ENCODE results near the gene SLC9B2.
A peak's percentile ranks its signal among the peaks of the same experiment; 100 is the strongest.

Gene SLC9B2

DNA sequence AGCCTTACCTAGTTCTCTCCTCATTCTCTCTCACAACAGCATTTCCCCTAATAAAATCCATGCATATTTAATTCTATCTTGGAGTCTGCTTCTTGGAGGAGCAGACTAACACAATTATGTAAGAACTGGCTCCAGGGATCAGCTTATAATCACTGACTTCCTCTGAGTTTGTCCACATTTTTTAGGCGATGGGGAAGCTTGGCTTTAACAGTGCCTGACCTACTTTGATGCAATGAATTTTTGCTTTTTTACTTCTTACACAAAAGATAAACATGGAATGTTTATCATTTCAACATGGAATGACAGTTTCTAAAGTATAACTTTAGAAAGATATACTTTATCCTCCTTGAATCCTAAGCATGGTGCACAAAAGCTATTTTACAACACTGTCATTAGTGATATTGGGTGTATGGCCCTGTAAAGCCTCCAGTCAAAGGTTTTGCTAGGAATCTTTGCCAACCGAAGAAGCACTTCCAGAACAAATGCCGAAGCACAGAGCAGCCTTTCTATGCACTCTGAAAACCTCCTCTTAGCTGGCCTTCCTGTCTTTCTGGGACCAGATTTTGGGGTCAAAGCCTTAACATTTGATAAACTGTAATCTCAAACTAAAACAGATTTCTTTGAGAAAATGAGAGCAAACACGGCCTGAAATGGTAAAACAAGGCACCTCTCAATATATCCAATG, 22.3 kb upstream of the SLC9B2 start:
- H3K36me3 ChIP-seq: no peaks in the 10 kb centered on the region
- H3K4me3 ChIP-seq (ENCODE audit: low read depth, low read length): peak overlapping the region; percentile 46
- H3K27me3 ChIP-seq (ENCODE audit: insufficient read depth, low read depth, severe bottlenecking): no peaks in the 10 kb centered on the region
- H3K27ac ChIP-seq: no peak overlapping the region; the same call in 1 of the 2 replicates
- TF ChIP-seq, protein P1, sequence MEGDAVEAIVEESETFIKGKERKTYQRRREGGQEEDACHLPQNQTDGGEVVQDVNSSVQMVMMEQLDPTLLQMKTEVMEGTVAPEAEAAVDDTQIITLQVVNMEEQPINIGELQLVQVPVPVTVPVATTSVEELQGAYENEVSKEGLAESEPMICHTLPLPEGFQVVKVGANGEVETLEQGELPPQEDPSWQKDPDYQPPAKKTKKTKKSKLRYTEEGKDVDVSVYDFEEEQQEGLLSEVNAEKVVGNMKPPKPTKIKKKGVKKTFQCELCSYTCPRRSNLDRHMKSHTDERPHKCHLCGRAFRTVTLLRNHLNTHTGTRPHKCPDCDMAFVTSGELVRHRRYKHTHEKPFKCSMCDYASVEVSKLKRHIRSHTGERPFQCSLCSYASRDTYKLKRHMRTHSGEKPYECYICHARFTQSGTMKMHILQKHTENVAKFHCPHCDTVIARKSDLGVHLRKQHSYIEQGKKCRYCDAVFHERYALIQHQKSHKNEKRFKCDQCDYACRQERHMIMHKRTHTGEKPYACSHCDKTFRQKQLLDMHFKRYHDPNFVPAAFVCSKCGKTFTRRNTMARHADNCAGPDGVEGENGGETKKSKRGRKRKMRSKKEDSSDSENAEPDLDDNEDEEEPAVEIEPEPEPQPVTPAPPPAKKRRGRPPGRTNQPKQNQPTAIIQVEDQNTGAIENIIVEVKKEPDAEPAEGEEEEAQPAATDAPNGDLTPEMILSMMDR (IDR thresholded peaks at IDR 0.05; ENCODE audit: low read depth, low read length): no peak
- H3K9me3 ChIP-seq (ENCODE audit: severe bottlenecking): no peaks in the 10 kb centered on the region
- no peak for DNase-seq

DNA sequence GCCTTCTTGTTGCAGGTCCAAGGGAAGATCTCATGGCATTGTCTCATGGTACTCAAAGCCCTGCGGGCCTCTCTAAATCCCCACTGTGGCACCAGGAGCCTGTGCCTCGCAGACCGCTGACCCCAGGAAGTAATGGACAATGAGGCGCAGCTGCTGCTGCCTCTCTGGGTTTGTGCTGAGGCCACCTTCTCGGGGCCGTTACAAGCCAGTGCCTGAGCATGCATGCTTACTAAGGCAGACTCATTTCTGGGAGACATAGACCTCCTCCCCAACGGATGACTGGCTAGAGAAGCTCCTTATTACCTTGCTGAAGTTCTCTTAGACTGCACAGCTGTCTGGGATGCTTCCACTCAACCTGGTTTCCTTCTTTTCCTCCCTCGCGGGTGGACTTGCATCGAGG, 21.8 kb upstream of the SLC9B2 start:
- Histone ChIP-seq H3K27ac (no peak overlapping the region), H3K4me3 (ENCODE audit: low read depth, low read length) (no peak overlapping the region)
- TF ChIP-seq, protein P1 (IDR thresholded peaks at IDR 0.05; ENCODE audit: low read depth, low read length): no peak

DNA sequence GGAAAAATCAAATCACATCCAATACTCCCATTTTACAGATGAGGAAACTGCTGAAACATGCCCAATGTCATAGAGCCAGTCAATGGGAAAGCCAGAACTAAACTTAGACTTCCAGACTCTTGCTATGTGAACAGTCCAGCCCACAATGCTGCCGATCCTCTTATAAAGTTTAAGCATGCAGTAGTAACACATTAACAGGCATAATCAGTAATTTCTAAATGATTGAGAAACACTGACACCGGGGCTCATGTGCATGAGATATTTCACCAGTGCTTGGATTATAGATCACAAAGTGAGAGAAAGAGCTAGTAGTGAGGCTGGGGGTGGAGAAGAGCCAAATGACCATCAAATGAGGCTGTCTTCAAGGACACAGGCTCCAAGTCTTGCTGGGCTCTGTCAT, 20.6 kb upstream of the SLC9B2 start:
- H3K9me3 ChIP-seq (ENCODE audit: severe bottlenecking): no peaks in the 10 kb centered on the region
- H3K4me3 ChIP-seq (ENCODE audit: low read depth, low read length): no peak overlapping the region
- H3K27ac ChIP-seq: no peak overlapping the region
- peaks cover 3% of the 10 kb centered on the region; the same call in 1 of the 2 replicates for H3K36me3 ChIP-seq
- no peak for DNase-seq
- H3K27me3 ChIP-seq (ENCODE audit: insufficient read depth, low read depth, severe bottlenecking): no peaks in the 10 kb centered on the region
- TF ChIP-seq, protein P1 (IDR thresholded peaks at IDR 0.05; ENCODE audit: low read depth, low read length): no peak

More for the DNA sequence above, 21.8 kb upstream of the SLC9B2 start:
- Histone ChIP-seq H3K27me3 (ENCODE audit: insufficient read depth, low read depth, severe bottlenecking) (no peaks in the 10 kb centered on the region), H3K9me3 (ENCODE audit: severe bottlenecking) (no peaks in the 10 kb centered on the region), H3K36me3 (no peaks in the 10 kb centered on the region)
- DNase-seq: no peak

GRCh38 chr4:103095080-103095479, 18.5 kb upstream of the SLC9B2 start:
- DNase-seq: no peak
- no peak overlapping the region for H3K27ac ChIP-seq
- TF ChIP-seq, protein P1 (IDR thresholded peaks at IDR 0.05; ENCODE audit: low read depth, low read length): no peak

DNA sequence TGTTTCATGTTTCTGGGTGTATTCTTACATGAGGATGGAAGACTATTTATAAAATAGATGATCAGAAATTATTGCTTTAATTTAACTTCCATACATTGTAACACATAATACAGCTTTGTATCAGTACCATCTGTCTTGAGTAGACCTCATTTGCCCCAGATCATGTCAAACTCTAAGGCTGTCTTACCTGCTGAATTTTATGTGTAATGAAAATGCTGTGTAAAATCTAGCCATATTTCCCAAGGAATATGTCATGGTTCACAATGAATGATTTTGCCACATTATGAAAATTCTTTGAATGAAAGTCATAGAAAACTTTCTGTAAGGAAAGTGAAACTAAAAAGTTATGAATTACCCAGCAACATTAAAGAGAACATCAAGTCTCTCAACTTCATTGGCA, 15.7 kb upstream of the SLC9B2 start:
- TF ChIP-seq, protein P1 (IDR thresholded peaks at IDR 0.05; ENCODE audit: low read depth, low read length): no peak
- Histone ChIP-seq H3K27ac (no peak overlapping the region), H3K9me3 (ENCODE audit: severe bottlenecking) (no peaks in the 10 kb centered on the region), H3K4me3 (ENCODE audit: low read depth, low read length) (no peak overlapping the region), H3K27me3 (ENCODE audit: insufficient read depth, low read depth, severe bottlenecking) (no peaks in the 10 kb centered on the region), H3K36me3 (peaks cover 15% of the 10 kb centered on the region)
- no peak for DNase-seq

More at GRCh38 chr4:103095080-103095479, 18.5 kb upstream of the SLC9B2 start:
- H3K4me3 ChIP-seq (ENCODE audit: low read depth, low read length): no peak overlapping the region
- H3K36me3 ChIP-seq: peaks cover 12% of the 10 kb centered on the region
- no peaks in the 10 kb centered on the region for H3K27me3 ChIP-seq (ENCODE audit: insufficient read depth, low read depth, severe bottlenecking)
- H3K9me3 ChIP-seq (ENCODE audit: severe bottlenecking): no peaks in the 10 kb centered on the region
